ENCODE data around the gene CD5L.

The CD5L gene

DNA sequence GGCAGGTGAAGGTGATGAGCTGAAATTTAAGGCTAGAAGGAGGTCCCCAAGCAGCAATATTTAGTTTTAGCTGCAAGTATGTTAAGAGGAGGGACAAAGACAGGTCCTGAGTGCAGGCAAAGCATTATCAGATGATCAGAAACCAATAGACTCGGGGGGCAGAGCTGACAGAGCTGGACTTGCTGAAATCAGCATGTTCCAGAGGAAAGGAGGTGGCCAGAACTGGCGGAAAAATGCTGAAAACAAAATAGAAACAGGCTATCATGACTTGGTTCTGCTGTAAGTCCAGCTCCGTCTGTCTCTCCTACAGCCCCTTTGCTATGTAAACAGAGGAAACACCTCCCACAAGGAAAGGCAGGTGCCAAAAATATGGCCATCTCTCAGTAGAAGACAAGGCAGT lies at the start of gene CD5L:
TSS of gene CD5L (minus strand) at position 101 of the 400 bp plus-strand sequence. CDS start 107 bp downstream, outside the sequence.
- no peaks in the 10 kb centered on the region for H3K4me1 ChIP-seq (ENCODE audit: control insufficient read depth in 2 of 2, insufficient read depth in 2 of 2, low read length in 2 of 2)
- H3K36me3 ChIP-seq (ENCODE audit: control insufficient read depth in 2 of 2, insufficient read depth in 2 of 2, low read length in 2 of 2), result no peaks in the 10 kb centered on the region

DNA sequence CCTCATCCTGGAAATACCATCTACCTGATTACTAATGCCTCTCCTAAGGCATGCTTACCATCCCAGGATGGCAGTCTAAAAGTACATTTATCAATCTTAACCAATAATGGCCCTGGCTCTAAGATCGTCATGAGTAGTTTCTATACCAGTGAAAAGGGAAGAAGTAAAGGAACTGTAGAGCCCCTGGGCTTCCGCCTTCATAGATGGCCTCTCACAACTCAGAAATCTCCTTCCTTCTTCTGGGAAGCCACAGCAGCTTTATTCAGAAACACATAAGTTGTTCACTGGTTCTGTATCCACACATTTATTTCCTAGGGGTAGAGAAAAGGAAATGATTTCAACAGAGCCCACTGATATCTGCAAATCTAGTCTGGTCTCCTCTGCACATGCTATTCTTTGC lies 41.0 kb upstream of the CD5L start:
- no peaks in the 10 kb centered on the region for H3K4me1 ChIP-seq (ENCODE audit: control insufficient read depth in 2 of 2, insufficient read depth in 2 of 2, low read length in 2 of 2)
- no peaks in the 10 kb centered on the region for H3K36me3 ChIP-seq (ENCODE audit: control insufficient read depth in 2 of 2, insufficient read depth in 2 of 2, low read length in 2 of 2)
- no peaks in the 10 kb centered on the region for H3K9me3 ChIP-seq (ENCODE audit: control insufficient read depth in 2 of 2, low read length in 2 of 2)
- no peak overlapping the region for H3K9ac ChIP-seq (ENCODE audit: low read depth in 1 of 2, low read length in 2 of 2)
- H3K4me3 ChIP-seq (ENCODE audit: low read length in 2 of 2), result no peak overlapping the region
- H3K27ac ChIP-seq (ENCODE audit: low read depth in 2 of 2, low read length in 2 of 2), result no peak overlapping the region
- no peaks in the 10 kb centered on the region for H3K27me3 ChIP-seq (ENCODE audit: control insufficient read depth in 2 of 2, insufficient read depth in 2 of 2, low read length in 2 of 2)

More for the DNA sequence above, at the start of gene CD5L:
- Histone ChIP-seq H3K27me3 (ENCODE audit: control insufficient read depth in 2 of 2, insufficient read depth in 2 of 2, low read length in 2 of 2) (no peaks in the 10 kb centered on the region), H3K4me3 (ENCODE audit: low read length in 2 of 2) (no peak within 1 kb of the TSS), H3K9ac (ENCODE audit: low read depth in 1 of 2, low read length in 2 of 2) (no peak within 1 kb of the TSS), H3K27ac (ENCODE audit: low read depth in 2 of 2, low read length in 2 of 2) (no peak within 1 kb of the TSS), H3K9me3 (ENCODE audit: control insufficient read depth in 2 of 2, low read length in 2 of 2) (no peaks in the 10 kb centered on the region)

DNA sequence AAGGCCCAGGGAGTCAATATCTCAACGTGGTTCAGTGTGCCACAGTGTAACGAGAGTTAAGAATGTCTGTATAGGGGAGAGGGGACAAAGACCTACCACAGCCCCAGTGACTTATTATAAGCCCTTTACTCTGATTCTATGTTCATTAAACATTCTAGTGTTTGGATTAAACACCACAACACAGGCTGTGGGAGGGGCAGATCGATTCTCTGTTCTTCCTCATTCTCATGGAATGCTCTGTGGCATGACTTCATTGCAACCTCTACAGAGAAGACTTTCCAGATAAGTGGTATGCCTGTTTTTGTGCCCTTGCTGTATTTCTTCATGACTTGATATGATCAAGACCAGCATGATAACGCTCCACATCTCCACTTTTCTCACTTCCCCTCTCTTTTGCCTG lies 39.0 kb upstream of the CD5L start:
- no peak overlapping the region for H3K4me3 ChIP-seq (ENCODE audit: low read length in 2 of 2)
- H3K9me3 ChIP-seq (ENCODE audit: control insufficient read depth in 2 of 2, low read length in 2 of 2), result no peaks in the 10 kb centered on the region
- no peaks in the 10 kb centered on the region for H3K36me3 ChIP-seq (ENCODE audit: control insufficient read depth in 2 of 2, insufficient read depth in 2 of 2, low read length in 2 of 2)
- H3K4me1 ChIP-seq (ENCODE audit: control insufficient read depth in 2 of 2, insufficient read depth in 2 of 2, low read length in 2 of 2), result no peaks in the 10 kb centered on the region
- H3K27me3 ChIP-seq (ENCODE audit: control insufficient read depth in 2 of 2, insufficient read depth in 2 of 2, low read length in 2 of 2), result no peaks in the 10 kb centered on the region
- H3K9ac ChIP-seq (ENCODE audit: low read depth in 1 of 2, low read length in 2 of 2), result no peak overlapping the region
- H3K27ac ChIP-seq (ENCODE audit: low read depth in 2 of 2, low read length in 2 of 2), result no peak overlapping the region

DNA sequence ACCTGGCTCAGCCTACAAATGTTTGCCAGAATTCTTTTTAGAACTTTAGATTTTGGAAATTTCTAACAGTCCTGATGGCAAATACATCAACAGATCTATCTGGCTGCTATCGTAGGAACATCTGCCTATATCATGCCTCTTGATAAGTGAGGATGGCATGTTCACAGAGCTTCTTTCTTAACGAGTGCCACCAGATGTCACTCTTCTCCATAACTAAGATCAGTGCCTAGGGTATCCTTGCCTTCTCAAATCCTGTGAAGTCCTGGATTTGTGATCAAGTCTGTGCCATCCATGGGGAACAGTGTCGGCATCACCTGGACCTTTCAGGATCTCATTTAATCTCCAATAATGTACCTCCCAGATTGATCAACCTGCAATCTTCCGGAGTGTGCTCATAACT lies 36.5 kb upstream of the CD5L start:
- no peaks in the 10 kb centered on the region for H3K9me3 ChIP-seq (ENCODE audit: control insufficient read depth in 2 of 2, low read length in 2 of 2)
- H3K27ac ChIP-seq (ENCODE audit: low read depth in 2 of 2, low read length in 2 of 2), result no peak overlapping the region
- H3K27me3 ChIP-seq (ENCODE audit: control insufficient read depth in 2 of 2, insufficient read depth in 2 of 2, low read length in 2 of 2), result no peaks in the 10 kb centered on the region
- H3K36me3 ChIP-seq (ENCODE audit: control insufficient read depth in 2 of 2, insufficient read depth in 2 of 2, low read length in 2 of 2), result no peaks in the 10 kb centered on the region
- no peak overlapping the region for H3K4me3 ChIP-seq (ENCODE audit: low read length in 2 of 2)
- H3K9ac ChIP-seq (ENCODE audit: low read depth in 1 of 2, low read length in 2 of 2), result no peak overlapping the region
- H3K4me1 ChIP-seq (ENCODE audit: control insufficient read depth in 2 of 2, insufficient read depth in 2 of 2, low read length in 2 of 2), result no peaks in the 10 kb centered on the region

DNA sequence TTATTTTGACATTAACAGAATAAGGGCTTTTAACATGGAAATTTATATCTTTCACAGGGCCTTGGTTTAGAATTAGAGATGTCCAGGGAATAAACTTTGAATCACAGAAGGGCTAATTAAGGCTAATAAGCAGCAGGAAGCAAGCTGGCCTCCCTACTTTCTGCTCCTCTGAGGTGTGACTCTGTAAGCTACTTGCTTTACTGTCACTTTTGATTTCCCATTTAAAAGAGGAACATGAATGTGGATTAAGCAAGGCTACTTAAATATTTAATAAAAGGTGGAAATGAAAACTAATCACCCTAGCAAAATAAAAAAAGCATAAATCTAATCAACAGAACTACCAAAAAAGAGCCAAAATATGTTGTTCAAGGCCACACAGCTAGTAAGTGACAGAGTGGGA lies 28.9 kb upstream of the CD5L start:
- Histone ChIP-seq H3K27ac (ENCODE audit: low read depth in 2 of 2, low read length in 2 of 2) (no peak overlapping the region), H3K9me3 (ENCODE audit: control insufficient read depth in 2 of 2, low read length in 2 of 2) (no peaks in the 10 kb centered on the region), H3K4me3 (ENCODE audit: low read length in 2 of 2) (no peak overlapping the region)

DNA sequence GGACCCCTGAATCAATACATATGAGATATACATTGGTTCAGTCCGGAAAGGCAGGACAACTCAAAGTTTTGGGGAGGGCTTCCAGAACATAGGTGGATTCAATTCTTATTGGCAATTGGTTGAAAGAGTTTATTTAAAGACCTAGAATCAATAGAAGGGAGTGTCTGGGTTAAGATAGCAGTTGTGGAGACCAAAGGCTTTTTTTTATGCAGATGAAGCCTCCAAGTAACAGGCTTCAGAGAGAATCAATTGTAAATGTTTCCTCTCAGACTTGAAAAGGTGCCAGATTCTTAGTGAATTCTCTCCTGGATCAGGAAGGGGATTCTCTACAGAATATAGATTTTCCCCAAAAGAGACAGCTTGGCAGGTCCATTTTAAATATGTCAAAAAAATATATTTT lies 27.0 kb upstream of the CD5L start:
- Histone ChIP-seq H3K9ac (ENCODE audit: low read depth in 1 of 2, low read length in 2 of 2) (no peak overlapping the region), H3K27ac (ENCODE audit: low read depth in 2 of 2, low read length in 2 of 2) (no peak overlapping the region), H3K4me3 (ENCODE audit: low read length in 2 of 2) (no peak overlapping the region), H3K9me3 (ENCODE audit: control insufficient read depth in 2 of 2, low read length in 2 of 2) (no peaks in the 10 kb centered on the region), H3K36me3 (ENCODE audit: control insufficient read depth in 2 of 2, insufficient read depth in 2 of 2, low read length in 2 of 2) (no peaks in the 10 kb centered on the region), H3K4me1 (ENCODE audit: control insufficient read depth in 2 of 2, insufficient read depth in 2 of 2, low read length in 2 of 2) (no peaks in the 10 kb centered on the region), H3K27me3 (ENCODE audit: control insufficient read depth in 2 of 2, insufficient read depth in 2 of 2, low read length in 2 of 2) (no peaks in the 10 kb centered on the region)

More for the DNA sequence above, 28.9 kb upstream of the CD5L start:
- H3K36me3 ChIP-seq (ENCODE audit: control insufficient read depth in 2 of 2, insufficient read depth in 2 of 2, low read length in 2 of 2), result no peaks in the 10 kb centered on the region
- no peaks in the 10 kb centered on the region for H3K4me1 ChIP-seq (ENCODE audit: control insufficient read depth in 2 of 2, insufficient read depth in 2 of 2, low read length in 2 of 2)
- H3K9ac ChIP-seq (ENCODE audit: low read depth in 1 of 2, low read length in 2 of 2), result no peak overlapping the region
- no peaks in the 10 kb centered on the region for H3K27me3 ChIP-seq (ENCODE audit: control insufficient read depth in 2 of 2, insufficient read depth in 2 of 2, low read length in 2 of 2)

DNA sequence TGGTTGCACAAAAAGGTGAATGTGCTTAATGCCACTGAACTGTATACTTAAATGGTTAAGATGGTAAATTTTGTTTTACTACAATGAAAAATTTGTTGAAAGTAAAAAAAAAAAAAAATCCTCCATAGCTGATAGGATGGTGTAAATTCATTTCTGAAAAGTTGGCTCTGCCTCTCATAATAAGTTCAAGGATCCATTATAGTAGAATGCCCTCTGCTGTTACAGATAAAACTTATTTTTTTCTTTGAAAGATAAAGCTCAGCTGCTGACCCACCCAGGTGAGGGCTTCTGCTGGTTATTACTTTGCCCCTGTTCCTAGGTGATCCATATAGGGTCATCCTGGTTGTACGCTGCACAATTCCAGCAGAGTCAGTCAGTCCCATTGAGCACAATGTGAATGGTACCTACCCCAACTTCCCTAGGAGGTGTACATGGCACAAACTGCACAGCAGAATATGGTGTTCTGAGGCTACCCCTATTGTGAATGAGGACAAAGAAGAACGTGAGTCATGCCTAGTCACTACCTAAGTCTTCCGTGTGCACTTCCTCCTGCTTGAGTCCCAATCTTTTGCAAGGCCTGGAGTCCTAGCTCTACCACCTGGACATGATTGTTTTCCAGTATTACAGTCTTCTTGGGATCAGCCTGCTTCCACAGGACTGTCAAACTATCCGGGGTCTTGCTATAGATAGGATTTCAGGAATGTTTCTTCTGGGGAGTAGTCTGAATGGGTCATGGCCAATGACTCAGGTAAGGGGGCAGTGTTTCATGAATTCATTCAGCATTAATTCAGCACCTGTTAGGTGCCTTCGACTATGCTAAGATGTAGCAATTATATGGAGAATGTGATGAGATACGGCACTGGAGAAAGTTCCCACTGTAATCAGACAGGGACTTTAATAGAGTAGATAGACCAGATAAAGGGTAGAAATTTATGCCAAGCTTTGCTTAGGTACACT lies 20.8 kb upstream of the CD5L start:
- no peak overlapping the region for H3K9ac ChIP-seq (ENCODE audit: low read depth in 1 of 2, low read length in 2 of 2)
- no peak overlapping the region for H3K4me3 ChIP-seq (ENCODE audit: low read length in 2 of 2)
- H3K36me3 ChIP-seq (ENCODE audit: control insufficient read depth in 2 of 2, insufficient read depth in 2 of 2, low read length in 2 of 2), result no peaks in the 10 kb centered on the region
- no peak overlapping the region for H3K27ac ChIP-seq (ENCODE audit: low read depth in 2 of 2, low read length in 2 of 2)
- H3K27me3 ChIP-seq (ENCODE audit: control insufficient read depth in 2 of 2, insufficient read depth in 2 of 2, low read length in 2 of 2), result no peaks in the 10 kb centered on the region
- H3K4me1 ChIP-seq (ENCODE audit: control insufficient read depth in 2 of 2, insufficient read depth in 2 of 2, low read length in 2 of 2), result no peaks in the 10 kb centered on the region
- H3K9me3 ChIP-seq (ENCODE audit: control insufficient read depth in 2 of 2, low read length in 2 of 2), result no peaks in the 10 kb centered on the region

DNA sequence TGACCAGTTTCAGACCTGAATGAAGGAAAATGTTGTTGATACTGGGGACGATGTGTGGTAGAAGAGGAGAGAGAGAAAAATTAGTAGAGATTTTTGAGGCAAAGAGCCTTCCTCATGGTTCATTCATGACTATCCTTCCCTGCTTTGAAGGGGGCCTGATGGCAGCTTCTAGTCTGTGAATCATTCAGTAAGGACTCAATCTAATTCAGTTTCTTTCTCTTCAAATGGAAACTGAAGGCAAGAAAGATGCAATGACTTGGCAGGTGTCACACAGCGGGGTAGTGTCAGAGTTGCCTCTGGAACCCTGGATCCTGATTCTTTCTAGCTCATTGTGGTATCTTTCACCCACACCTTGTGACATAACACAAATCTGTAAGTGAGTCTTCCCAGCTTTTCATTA lies 14.9 kb upstream of the CD5L start:
- H3K4me3 ChIP-seq (ENCODE audit: low read length in 2 of 2), result no peak overlapping the region
- no peak overlapping the region for H3K27ac ChIP-seq (ENCODE audit: low read depth in 2 of 2, low read length in 2 of 2)
- no peaks in the 10 kb centered on the region for H3K36me3 ChIP-seq (ENCODE audit: control insufficient read depth in 2 of 2, insufficient read depth in 2 of 2, low read length in 2 of 2)
- H3K4me1 ChIP-seq (ENCODE audit: control insufficient read depth in 2 of 2, insufficient read depth in 2 of 2, low read length in 2 of 2), result no peaks in the 10 kb centered on the region
- no peaks in the 10 kb centered on the region for H3K9me3 ChIP-seq (ENCODE audit: control insufficient read depth in 2 of 2, low read length in 2 of 2)
- no peaks in the 10 kb centered on the region for H3K27me3 ChIP-seq (ENCODE audit: control insufficient read depth in 2 of 2, insufficient read depth in 2 of 2, low read length in 2 of 2)
- H3K9ac ChIP-seq (ENCODE audit: low read depth in 1 of 2, low read length in 2 of 2), result no peak overlapping the region

DNA sequence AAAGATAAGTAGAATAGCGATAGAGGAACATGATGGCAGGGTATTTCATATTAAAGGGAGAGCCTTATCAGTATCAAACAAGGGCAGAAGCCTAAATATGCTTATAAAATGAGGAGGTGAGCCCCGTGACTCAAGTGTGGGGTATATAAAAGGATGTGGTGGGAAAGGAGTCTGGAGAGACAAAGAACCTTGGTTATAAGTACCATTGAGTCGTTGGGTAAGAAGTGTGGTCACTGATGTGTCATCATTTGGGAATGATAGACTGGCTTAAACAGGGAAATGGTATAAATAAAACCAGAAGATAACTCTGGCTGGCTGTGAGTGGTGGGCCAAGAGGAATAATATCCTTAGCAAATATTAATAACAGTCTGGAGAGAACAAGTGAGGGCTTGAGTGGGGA lies 10.9 kb upstream of the CD5L start:
- Histone ChIP-seq H3K9ac (ENCODE audit: low read depth in 1 of 2, low read length in 2 of 2) (no peak overlapping the region), H3K9me3 (ENCODE audit: control insufficient read depth in 2 of 2, low read length in 2 of 2) (no peaks in the 10 kb centered on the region), H3K36me3 (ENCODE audit: control insufficient read depth in 2 of 2, insufficient read depth in 2 of 2, low read length in 2 of 2) (no peaks in the 10 kb centered on the region), H3K4me3 (ENCODE audit: low read length in 2 of 2) (no peak overlapping the region), H3K4me1 (ENCODE audit: control insufficient read depth in 2 of 2, insufficient read depth in 2 of 2, low read length in 2 of 2) (no peaks in the 10 kb centered on the region), H3K27ac (ENCODE audit: low read depth in 2 of 2, low read length in 2 of 2) (no peak overlapping the region), H3K27me3 (ENCODE audit: control insufficient read depth in 2 of 2, insufficient read depth in 2 of 2, low read length in 2 of 2) (no peaks in the 10 kb centered on the region)

DNA sequence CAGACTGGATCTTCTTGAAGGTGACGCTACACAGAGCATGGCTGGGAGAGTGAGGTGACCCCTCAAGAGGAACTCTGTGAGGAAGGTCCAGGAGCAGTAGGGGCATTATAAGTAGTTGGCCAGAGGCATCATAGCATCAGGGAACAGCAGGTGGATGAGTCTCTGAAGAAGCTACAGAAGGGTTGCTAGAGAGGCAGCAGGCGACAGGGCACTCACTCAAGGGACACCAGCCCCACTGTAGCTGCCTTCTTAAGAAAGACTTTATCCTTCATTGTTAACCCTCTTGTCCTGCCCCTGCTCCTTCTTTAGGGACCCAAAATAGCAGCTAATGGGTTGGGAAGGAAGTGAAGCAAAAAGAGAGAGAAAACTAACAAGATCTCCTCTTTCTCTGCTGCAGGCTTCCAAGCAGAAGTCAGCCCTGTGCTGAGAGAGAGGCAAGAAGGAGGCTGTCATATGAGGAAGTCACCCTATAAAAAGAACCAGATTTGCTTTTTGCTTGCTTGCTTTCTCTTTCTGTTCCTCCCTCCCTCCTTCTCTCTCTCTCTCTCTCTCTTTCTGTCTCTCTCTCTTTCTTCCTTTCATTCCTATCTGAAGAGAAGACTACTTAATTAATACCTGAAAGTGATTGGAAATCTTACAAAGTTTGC lies 7.7 kb upstream of the CD5L start:
- Histone ChIP-seq H3K36me3 (ENCODE audit: control insufficient read depth in 2 of 2, insufficient read depth in 2 of 2, low read length in 2 of 2) (no peaks in the 10 kb centered on the region), H3K4me1 (ENCODE audit: control insufficient read depth in 2 of 2, insufficient read depth in 2 of 2, low read length in 2 of 2) (no peaks in the 10 kb centered on the region), H3K4me3 (ENCODE audit: low read length in 2 of 2) (no peak overlapping the region), H3K27ac (ENCODE audit: low read depth in 2 of 2, low read length in 2 of 2) (no peak overlapping the region), H3K9me3 (ENCODE audit: control insufficient read depth in 2 of 2, low read length in 2 of 2) (no peaks in the 10 kb centered on the region), H3K27me3 (ENCODE audit: control insufficient read depth in 2 of 2, insufficient read depth in 2 of 2, low read length in 2 of 2) (no peaks in the 10 kb centered on the region), H3K9ac (ENCODE audit: low read depth in 1 of 2, low read length in 2 of 2) (no peak overlapping the region)

Measured in mucosa of rectum (tissue), 2 donors.